ENCODE results near the gene SLC66A2. TPM values are rescaled to one million over a fixed set of nuclear protein-coding genes. Genes with fewer than 3 reads are reported as not detected.
A peak's percentile ranks its signal among the peaks of the same experiment; 100 is the strongest.

The SLC66A2 gene
- total and polyA plus RNA-seq, 2 of the 13 experiments (the other 11 are each of a cell fraction or from before 2014, with no cell fraction given) = 33.5 to 41.9 TPM

DNA sequence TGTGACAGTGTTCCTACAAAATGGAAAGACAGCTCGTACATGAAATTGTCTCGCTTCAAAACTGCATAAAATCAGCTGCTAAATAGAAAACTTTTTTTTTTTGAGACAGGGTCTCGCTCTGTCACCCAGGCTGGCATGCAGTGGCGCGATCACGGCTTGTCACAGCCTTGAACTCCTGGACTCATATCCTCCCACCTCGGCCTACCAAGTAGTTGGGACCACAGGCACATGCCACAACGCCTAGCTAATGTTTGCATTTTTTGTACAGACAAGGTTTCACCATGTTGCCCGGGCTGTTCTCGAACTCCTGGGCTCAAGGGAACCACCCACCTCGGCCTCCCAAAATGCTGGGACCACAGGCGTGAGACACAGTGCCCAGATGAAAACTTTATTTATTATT, 33.7 kb upstream of the SLC66A2 start (continued):
- TF ChIP-seq, protein P1, sequence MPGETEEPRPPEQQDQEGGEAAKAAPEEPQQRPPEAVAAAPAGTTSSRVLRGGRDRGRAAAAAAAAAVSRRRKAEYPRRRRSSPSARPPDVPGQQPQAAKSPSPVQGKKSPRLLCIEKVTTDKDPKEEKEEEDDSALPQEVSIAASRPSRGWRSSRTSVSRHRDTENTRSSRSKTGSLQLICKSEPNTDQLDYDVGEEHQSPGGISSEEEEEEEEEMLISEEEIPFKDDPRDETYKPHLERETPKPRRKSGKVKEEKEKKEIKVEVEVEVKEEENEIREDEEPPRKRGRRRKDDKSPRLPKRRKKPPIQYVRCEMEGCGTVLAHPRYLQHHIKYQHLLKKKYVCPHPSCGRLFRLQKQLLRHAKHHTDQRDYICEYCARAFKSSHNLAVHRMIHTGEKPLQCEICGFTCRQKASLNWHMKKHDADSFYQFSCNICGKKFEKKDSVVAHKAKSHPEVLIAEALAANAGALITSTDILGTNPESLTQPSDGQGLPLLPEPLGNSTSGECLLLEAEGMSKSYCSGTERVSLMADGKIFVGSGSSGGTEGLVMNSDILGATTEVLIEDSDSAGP (CRISPR knock-in tag; IDR thresholded peaks at IDR 0.05; ENCODE audit: borderline replicate concordance) = no peak; the same call in 1 of the 2 replicates
- TF ChIP-seq, protein P2, sequence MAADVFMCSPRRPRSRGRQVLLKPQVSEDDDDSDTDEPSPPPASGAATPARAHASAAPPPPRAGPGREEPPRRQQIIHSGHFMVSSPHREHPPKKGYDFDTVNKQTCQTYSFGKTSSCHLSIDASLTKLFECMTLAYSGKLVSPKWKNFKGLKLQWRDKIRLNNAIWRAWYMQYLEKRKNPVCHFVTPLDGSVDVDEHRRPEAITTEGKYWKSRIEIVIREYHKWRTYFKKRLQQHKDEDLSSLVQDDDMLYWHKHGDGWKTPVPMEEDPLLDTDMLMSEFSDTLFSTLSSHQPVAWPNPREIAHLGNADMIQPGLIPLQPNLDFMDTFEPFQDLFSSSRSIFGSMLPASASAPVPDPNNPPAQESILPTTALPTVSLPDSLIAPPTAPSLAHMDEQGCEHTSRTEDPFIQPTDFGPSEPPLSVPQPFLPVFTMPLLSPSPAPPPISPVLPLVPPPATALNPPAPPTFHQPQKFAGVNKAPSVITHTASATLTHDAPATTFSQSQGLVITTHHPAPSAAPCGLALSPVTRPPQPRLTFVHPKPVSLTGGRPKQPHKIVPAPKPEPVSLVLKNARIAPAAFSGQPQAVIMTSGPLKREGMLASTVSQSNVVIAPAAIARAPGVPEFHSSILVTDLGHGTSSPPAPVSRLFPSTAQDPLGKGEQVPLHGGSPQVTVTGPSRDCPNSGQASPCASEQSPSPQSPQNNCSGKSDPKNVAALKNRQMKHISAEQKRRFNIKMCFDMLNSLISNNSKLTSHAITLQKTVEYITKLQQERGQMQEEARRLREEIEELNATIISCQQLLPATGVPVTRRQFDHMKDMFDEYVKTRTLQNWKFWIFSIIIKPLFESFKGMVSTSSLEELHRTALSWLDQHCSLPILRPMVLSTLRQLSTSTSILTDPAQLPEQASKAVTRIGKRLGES (CRISPR knock-in tag; IDR thresholded peaks at IDR 0.05; ENCODE audit: borderline replicate concordance) = no peak
- no peak for TF ChIP-seq ESRRA (CRISPR knock-in tag; IDR thresholded peaks at IDR 0.05; ENCODE audit: low read depth)
- TF ChIP-seq PRPF4 (IDR thresholded peaks at IDR 0.05; ENCODE audit: low read depth, low read length, poor library complexity, severe bottlenecking) = no peak
- TF ChIP-seq ZMYM2 (CRISPR knock-in tag; IDR thresholded peaks at IDR 0.05) = no peak
- TF ChIP-seq LCORL (IDR thresholded peaks at IDR 0.05) = no peak
- 0 out of 2 replicates have a peak, but pooled peaks have one; percentile 44 for TF ChIP-seq LCORL (CRISPR knock-in tag; IDR thresholded peaks at IDR 0.05)
- 0 out of 2 replicates have a peak, but pooled peaks have one; percentile 38 for TF ChIP-seq RCOR2 (CRISPR knock-in tag; IDR thresholded peaks at IDR 0.05)
- TF ChIP-seq SIX1 (CRISPR knock-in tag; IDR thresholded peaks at IDR 0.05; ENCODE audit: borderline replicate concordance) = no peak
- 0 out of 2 replicates have a peak, but pooled peaks have one; percentile 17 for TF ChIP-seq HNF4G (IDR thresholded peaks at IDR 0.05; ENCODE audit: borderline replicate concordance, low read depth, low read length)
- no peak for TF ChIP-seq HNF4G (CRISPR knock-in tag; IDR thresholded peaks at IDR 0.05; ENCODE audit: borderline replicate concordance, low read depth)
- TF ChIP-seq, protein P3, sequence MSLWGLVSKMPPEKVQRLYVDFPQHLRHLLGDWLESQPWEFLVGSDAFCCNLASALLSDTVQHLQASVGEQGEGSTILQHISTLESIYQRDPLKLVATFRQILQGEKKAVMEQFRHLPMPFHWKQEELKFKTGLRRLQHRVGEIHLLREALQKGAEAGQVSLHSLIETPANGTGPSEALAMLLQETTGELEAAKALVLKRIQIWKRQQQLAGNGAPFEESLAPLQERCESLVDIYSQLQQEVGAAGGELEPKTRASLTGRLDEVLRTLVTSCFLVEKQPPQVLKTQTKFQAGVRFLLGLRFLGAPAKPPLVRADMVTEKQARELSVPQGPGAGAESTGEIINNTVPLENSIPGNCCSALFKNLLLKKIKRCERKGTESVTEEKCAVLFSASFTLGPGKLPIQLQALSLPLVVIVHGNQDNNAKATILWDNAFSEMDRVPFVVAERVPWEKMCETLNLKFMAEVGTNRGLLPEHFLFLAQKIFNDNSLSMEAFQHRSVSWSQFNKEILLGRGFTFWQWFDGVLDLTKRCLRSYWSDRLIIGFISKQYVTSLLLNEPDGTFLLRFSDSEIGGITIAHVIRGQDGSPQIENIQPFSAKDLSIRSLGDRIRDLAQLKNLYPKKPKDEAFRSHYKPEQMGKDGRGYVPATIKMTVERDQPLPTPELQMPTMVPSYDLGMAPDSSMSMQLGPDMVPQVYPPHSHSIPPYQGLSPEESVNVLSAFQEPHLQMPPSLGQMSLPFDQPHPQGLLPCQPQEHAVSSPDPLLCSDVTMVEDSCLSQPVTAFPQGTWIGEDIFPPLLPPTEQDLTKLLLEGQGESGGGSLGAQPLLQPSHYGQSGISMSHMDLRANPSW (CRISPR knock-in tag; IDR thresholded peaks at IDR 0.05; ENCODE audit: borderline replicate concordance) = no peak
- TF ChIP-seq, protein P4, sequence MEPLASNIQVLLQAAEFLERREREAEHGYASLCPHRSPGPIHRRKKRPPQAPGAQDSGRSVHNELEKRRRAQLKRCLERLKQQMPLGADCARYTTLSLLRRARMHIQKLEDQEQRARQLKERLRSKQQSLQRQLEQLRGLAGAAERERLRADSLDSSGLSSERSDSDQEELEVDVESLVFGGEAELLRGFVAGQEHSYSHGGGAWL (CRISPR knock-in tag; IDR thresholded peaks at IDR 0.05) = no peak
- no peak for TF ChIP-seq ZNF317 (CRISPR knock-in tag; IDR thresholded peaks at IDR 0.05)
- TF ChIP-seq, protein P5, sequence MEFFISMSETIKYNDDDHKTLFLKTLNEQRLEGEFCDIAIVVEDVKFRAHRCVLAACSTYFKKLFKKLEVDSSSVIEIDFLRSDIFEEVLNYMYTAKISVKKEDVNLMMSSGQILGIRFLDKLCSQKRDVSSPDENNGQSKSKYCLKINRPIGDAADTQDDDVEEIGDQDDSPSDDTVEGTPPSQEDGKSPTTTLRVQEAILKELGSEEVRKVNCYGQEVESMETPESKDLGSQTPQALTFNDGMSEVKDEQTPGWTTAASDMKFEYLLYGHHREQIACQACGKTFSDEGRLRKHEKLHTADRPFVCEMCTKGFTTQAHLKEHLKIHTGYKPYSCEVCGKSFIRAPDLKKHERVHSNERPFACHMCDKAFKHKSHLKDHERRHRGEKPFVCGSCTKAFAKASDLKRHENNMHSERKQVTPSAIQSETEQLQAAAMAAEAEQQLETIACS (CRISPR knock-in tag; IDR thresholded peaks at IDR 0.05) = no peak
- no peak for TF ChIP-seq ZNF746 (CRISPR knock-in tag; IDR thresholded peaks at IDR 0.05)
- no peak for TF ChIP-seq ZBTB3 (CRISPR knock-in tag; IDR thresholded peaks at IDR 0.05; ENCODE audit: borderline replicate concordance, low read depth)
- no peak for TF ChIP-seq PHF5A (CRISPR knock-in tag; IDR thresholded peaks at IDR 0.05; ENCODE audit: low read depth, unreplicated experiment)
- TF ChIP-seq ZFP1 (CRISPR knock-in tag; IDR thresholded peaks at IDR 0.05) = no peak
- no peak for TF ChIP-seq ZNF790 (CRISPR knock-in tag; IDR thresholded peaks at IDR 0.05; ENCODE audit: borderline replicate concordance)
- TF ChIP-seq SIN3A (IDR thresholded peaks at IDR 0.05; ENCODE audit: borderline replicate concordance, low read depth, low read length) = no peak
